Left renal cortex interstitium (tissue), 4 donors: ENCODE measurements around the gene RABL6. TPM values are rescaled to one million over a fixed set of nuclear protein-coding genes. Genes with fewer than 3 reads are reported as not detected.
"Not testable (repeated sequence)": the region's sequence is repeated elsewhere in the genome, so short reads cannot be mapped to it uniquely, and the experiment has no call there.

Source experiments
- DNase-seq, 4 donors: peaks; one replicate each; pipeline ENCODE4 v3.0.0-alpha.2; 2013; ENCODE audit warnings: low read depth in 4 of 4, low spot score in 2 of 4, missing footprints in 1 of 4
- polyA plus RNA-seq, 4 donors: library from polyadenylated mRNA; unstranded; fragments of 120-200 nt; gene quantifications; one replicate each; pipeline ENCODE4 v1.2.1, GENCODE V29; 2013; ENCODE audit not compliant: insufficient read length in 4 of 4

Gene RABL6
- polyA plus RNA-seq, 4 donors = 55.1 to 83.6 (median 75.9) TPM

DNA sequence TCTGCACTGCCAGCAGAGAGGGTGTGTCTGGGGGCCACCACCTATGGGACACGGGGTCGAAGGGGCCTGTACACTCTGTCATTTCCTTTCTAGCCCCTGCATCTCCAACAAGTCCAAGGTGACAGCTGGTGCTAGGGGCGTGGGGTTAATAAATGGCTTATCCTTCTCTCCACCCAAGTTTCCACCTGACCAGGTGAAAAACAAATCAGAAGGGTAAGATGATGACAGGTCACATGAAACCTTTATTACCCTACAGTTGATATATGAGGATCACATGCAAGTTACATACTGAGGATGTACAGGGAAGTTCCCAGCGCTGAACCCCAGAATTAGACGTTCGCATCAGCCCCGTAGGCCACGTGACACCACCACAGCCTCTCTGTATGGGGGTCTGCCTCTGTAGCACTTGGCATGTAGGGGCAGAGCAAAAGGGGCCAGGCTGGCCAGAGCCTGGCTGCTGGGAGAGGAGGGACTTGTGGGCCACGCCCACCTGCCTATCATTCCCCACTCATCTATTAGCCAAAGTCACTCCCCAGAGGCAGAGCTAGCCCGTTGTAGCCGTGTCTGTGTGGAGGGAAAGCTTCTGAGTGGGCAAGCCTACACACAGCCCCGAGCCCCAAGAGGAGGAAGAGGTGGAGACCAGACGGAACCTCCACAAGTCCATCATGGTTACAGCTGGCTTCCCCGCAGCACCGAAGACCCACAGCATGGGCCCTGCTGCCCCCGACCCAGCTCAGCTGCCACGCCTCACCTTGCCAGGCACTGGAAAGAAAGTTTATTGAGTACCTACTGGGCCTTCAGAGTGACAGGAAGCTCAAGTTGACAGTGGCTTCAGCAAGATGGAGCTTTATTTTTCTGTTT lies 14.4 kb upstream of the RABL6 start:
- no peak for DNase-seq

DNA sequence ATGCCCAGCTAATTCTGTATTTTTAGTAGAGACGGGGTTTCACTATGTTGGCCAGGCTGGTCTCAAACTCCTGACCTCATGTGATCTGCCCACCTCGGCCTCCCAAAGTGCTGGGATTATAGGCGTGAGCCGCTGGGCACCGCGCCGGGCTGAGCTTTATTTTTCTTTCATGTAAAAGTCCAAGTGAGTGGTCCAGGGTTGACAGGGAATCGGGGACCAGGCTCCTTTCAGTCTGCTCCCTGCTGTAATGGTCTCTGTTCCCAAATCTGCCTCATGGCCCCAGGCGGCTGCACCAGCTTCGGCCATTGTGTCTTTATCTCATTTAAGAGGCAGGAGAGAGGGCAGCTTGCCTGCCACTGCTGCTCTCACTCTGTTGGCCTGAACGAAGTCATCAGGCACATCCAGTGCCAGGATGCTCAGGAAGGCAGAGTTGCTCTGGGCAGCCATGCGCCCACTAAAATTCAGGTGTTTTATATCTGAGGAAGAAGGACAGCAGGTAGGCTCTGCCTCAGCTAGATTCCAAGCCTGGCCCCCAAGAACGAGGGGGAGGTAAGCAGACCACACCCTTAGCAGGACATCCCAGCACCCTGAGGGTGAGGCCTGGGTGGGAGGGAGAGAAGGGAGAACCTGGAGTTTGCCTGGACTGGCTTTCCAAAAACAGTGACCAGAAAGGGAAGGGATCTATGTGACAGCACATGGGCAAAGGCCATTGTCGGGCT lies 13.3 kb upstream of the RABL6 start:
- no peak for DNase-seq

DNA sequence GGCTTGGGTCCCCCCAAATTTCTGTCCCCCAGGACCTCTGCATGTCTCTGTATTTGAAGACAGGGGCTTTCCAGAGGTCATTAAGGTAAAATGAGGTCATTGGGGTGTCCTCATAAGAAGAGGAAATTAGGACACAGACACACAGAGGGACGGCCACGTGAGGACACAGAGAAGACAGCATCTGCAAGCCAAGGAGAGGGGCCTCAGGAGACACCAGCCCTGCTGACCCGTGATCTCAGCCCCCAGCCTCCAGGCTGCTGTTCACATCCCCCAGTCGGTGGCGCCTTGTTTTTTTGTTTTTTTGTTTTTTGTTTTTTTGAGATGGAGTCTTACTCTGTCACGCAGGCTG lies 12.8 kb upstream of the RABL6 start:
- no peak for DNase-seq

DNA sequence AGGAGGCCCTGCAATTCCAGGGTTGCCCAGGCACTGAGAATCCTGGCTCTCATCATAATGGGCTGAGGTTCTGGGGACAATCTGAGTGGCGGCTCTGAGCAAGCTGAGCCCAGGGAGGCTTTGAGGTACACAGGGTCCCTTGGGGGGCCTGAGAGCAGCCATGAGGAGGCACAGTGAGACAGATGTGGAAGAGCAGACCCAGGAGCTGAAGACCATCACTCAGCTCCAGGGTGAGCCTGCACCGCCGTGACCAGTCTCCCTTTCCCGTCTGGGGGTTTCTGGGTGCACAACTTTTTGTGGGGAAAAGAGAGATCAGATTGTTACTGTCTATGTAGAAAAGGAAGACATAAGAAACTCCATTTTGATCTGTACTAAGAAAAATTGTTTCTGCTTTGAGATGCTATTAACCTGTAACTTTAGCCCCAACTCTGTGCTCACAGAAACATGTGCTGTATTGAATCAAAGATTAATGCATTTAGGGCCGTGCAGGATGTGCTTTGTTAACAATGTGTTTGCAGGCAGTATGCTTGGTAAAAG lies 11.4 kb upstream of the RABL6 start, which contains the start of gene CCDC183:
Gene CCDC183 (plus strand): TSS at position 101 of the 537 bp plus-strand sequence. CDS start 60 bp downstream, at position 161.
- no peak for DNase-seq

DNA sequence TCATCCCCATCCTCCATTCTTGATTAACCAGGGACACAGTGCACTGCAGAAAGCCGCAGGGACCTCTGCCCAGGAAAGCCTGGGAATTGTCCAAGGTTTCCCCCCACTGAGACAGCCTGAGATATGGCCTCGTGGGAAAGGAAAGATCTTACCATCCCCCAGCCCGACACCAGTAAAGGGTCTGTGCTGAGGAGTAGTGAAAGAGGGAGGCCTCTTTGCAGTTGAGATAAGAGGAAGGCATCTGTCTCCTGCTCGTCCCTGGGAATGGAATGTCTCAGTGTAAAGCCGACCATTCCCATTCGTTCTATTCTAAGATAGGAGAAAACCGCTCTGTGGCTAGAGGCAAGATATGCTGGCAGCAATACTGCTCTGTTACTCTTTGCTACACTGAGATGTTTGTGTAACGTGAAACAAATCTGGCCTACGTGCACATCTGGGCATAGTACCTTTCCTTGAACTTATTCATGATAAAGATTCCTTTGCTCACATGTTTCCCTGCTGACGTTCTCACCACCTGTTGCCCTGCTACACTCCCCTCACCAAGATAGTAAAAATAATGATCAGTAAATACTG lies 10.9 kb upstream of the RABL6 start:
- not testable (repeated sequence) for DNase-seq

DNA sequence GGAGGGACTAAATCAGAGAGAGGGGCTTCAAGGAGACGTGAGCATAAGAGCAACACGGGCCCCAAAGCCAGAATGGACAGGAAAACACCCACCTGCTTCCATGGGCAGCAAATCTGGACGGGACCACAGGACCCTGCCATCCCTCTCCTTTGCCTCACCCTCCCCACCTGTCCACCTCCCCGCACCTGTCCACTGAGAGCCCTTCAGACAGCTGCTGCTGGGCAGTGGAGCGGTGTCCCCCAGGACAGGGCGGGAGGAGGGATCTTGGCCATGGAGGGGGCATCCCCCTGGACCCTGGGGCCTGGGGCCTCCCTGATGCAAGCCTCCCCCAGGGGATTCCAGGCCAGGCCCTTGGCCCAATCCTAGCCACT lies 9.1 kb upstream of the RABL6 start:
- no peak for DNase-seq

DNA sequence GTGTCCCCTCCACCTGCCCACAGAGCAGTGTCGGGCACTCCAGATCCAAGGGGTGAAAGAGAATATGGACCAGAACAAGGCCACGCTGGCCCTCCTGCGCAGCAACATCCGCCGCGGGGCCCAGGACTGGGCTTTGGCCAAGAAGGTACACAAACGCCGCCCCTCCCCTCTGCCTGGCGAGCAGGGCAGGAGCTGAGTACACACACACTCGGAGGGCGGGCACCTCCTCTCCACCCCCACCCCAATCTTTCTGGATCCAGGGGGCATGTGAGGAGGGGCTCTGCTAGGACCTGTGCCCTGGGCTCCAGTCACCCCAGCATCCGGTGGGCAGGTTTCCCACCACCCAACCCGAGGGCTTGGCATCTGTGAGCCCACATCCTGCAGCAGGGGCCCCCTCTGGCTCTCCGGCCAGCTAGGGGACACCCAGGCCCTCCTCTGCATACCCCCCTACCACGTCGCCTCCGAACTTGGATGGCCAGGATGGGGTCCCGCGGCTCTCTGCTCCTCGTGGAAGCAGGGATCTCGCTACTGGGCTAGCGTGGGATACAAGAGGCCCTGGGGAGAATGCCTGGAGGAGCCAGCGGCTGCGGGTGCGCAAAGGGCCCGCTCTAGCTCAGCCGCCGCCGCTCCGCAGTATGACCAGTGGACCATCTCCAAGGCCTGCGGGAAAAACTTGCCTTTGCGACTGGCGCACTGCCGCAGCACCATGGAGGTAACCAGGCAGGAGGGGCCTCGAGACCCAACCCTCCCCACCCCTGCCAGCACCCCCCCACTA lies 8.5 kb upstream of the RABL6 start:
- DNase-seq = no peak

DNA sequence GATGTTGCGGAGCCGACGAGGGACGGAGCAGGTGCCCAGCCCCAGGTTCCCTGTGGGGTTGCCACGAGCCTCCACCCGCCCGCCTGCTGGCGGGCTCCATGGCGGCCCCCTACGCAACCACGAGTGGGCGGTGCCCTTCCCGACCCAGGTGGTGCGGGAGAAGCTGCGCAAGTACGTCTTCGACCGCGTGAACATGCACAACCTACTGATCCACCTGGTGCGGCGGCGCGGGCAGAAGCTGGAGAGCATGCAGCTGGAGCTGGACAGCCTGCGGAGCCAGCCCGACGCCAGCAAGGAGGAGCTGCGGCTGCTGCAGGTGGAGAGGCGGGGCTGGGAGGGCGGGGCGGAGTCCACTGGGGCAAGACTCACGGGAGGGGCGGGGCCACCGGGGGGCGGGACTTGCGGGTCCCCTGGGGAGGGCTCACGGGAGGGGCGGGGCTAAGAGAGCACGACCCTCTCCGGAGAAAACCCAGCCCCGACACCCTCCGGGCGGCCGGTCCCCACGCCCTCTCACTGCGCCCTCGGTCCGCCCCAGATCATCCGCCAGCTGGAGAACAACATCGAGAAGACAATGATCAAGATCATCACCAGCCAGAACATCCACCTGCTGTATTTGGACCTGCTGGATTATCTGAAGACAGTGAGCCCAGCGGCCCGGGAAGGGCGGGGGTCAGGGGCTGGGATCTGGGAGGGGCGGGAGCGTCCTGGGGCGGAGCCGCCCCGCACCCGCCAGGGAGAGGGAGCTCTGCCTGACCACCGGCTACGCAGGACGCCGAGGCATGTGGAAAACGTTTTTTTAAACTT lies 7.7 kb upstream of the RABL6 start:
- peak in 1 of 4 donors; percentile 75 for DNase-seq

DNA sequence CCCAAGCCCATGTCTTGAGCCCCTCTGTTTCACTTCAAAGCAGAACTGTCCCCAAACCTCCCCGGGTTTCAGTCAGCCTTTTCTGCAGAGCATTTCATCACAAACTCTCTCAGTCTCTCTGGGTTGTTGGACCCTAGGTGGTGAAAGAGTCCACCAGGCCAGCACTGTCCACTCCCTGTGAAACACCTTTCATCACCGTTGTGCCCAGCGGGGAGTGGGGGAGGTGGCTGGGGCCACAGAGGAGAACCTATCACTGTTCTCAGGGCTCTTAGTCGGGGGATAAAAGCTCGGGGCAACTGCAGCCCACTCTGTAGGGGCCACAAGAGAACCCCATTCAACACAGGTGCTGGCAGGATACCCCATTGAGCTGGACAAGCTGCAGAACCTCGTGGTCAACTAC lies 5.4 kb upstream of the RABL6 start:
- no peak for DNase-seq

DNA sequence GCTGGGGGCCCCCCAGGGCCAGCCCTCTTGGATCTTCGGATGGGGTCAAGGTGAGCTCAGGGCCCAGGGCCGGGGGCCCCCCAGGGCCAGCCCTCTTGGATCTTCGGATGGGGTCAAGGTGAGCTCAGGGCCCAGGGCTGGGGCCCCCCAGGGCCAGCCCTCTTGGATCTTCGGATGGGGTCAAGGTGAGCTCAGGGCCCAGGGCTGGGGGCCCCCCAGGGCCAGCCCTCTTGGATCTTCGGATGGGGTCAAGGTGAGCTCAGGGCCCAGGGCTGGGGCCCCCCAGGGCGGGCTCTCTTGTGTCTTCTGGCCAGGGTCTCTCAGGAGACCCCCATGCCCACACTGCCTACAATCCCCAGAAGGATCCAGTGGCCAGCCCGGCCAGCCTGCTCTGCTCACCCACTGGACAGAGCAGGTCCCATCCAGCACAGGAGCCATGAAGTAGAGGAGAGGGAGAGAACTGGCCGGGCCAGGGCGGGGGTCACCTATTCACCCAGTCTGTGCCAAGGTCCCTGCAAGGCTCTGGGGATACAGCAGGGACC lies 4.7 kb upstream of the RABL6 start:
- DNase-seq = not testable (repeated sequence)

DNA sequence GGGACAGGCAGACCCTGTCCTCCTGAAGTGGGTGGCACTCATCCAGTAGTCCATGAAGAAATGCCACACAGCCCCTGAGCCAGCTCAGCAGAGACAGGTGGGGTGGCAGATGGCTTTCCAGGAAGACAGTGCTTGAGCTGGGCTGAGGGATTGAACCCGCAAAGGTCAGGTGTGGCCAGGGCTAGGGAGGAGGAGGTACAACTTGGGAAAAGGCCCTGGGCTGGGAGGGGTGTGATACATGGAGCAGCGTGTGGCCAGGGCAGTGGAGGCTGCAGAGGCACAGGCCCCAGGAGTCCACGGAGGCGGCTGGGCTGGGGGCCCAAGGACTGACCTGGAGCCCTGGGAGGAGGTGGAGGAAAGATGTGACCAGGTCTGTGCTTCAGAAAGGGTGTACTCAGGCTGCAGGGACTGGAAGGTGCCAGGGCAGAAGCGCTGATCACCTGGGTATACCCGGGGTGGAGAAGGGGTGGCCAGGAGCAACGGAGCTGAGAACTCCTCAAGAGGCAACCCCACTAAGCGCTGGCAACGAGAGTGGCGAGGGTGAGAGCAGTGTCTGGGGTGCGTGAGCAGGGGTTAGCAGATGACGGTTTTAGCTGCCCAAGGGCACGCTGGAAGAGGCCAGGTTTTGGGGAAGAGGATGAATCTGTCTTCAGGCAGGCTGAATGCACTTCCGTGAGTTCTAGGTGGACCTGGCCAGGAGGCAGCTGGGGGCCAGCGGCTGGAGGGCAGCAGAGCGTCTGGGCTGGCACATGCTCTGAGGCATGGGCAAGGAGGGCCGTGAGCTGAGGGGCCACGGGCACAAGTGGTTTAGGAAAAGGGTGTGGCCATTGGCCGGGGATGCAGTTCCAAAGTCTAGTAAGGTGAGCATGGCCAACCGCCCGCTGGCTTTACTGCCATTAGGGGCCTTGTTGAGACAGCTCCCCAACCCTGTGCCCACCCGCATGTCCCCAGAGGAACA lies 3.9 kb upstream of the RABL6 start:
- DNase-seq = no peak

DNA sequence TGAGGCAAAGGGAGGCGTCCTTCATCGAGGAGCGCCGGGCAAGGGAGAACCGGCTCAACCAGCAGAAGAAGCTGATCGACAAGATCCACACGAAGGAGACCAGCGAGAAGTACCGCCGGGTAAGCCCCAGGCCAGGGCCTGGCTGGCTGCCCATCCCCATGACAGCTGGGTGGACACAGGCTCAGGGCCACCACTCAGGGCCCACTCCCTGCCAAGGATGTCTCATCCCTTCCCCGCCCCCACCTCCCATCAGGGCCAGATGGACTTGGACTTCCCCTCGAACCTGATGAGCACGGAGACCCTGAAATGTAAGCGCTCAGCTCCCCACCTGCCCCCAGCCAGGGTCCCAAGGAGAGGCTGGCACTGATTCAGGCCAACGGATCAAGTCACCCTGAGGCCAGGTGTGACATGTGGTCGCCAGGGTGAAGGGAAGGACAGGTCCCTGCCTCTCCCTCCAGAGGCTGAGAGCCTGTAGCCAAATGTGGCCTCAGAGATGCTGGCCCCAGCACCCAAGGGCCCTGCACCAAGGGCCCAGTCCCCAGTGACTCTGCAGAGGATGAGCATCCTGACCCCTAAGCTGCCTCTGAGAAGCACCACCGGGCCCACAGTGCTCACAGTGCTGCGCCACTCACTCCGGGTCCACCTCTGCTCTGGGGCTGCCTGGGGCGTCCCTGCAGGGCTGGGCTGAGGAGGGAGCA lies 3.1 kb upstream of the RABL6 start:
- no peak for DNase-seq

DNA sequence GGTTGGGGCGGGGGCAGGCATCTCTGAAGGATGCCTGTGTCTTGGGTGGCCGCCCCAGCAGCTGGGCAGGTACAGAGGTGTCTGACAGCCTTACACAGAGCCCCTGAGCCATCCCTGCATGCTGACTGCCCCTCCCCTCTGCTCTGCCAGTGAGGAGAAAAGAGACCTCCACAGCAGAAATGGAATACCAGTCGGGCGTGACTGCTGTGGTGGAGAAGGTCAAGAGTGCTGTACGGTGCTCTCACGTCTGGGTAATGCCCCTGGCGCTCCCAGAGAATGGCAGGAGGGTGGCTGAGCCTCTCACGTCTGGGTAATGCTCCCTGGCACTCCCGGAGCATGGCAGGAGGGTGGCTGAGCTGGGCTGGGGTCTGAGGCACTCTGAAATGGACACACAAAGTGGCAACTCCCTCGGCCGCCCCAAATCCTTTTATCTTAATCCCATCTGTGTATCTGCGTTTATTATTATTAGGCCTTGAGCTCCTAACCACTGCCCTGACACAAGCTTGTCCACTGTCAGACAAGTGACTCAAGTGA lies 2.5 kb upstream of the RABL6 start:
- DNase-seq = no peak

DNA sequence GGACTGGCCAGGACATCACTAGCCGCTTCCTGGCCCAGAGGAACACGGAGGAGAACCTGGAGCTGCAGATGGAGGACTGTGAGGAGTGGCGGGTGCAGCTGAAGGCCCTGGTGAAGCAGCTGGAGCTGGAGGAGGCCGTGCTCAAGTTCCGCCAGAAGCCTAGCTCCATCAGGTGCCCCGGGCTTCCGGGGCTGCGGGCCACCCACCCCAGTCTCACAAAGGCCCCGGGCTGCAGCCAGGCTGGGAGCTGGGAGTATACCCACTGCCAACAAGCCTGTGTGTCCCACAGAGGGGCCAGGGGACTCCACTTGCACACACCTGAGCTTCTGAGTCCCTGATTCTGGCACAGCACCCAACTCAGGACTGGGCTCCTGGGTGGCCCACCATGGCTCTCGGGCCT lies 1.7 kb upstream of the RABL6 start:
- DNase-seq = no peak

DNA sequence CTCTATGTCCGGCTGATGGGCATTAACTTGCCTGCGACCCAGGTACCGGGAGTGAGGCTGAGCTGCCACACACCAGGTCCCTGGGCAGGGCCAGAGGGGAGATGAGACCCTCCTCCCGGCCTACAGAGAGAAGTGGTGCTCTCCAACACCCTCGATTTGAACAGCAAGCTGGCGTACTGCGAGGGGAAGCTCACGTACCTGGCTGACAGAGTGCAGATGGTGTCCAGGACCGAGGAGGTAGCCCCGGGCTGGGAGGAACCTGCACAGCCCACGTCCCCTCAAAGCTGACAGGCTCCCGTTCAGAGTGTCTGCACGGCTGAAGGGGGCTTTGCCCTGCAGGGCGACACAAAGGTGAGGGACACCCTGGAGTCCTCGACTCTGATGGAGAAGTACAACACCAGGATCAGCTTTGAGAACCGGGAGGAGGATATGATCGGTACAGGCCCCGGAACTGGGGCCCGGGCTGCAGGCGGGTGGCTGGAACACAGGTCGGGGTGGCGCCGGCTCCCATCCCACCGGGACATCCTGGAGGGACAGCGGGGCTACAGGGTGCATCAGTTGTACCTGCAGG lies 1.0 kb upstream of the RABL6 start:
- DNase-seq = no peak

DNA sequence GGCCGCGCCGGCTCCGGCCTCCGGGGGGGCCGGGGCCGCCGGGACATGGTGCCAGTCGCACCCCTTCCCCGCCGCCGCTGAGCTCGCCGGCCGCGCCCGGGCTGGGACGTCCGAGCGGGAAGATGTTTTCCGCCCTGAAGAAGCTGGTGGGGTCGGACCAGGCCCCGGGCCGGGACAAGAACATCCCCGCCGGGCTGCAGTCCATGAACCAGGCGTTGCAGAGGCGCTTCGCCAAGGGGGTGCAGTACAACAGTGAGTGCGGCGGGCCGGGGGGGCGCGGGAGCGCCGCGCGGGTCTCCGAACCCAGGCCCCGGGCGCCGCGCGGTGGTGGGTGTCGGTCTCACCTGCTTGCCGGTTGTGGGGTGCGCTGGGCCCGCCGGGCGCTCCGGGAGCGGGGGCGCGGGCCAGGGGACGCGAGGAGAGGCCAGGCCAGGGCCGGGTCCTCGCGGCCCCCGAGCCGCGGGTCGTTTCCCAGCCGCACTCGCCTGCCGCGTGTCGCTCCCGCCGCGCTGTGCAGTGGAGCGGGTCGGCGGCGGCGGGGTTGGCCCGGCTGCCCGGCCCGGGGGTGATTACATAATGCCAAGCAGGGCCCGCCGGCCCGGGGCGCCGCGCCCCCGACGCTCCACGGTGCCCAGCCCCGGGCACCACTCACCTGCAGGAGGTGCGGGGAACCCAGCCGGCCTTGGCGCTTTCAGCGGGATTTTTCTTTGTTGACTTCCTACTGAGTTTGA lies 492 bp downstream of the RABL6 start:
- no peak for DNase-seq

DNA sequence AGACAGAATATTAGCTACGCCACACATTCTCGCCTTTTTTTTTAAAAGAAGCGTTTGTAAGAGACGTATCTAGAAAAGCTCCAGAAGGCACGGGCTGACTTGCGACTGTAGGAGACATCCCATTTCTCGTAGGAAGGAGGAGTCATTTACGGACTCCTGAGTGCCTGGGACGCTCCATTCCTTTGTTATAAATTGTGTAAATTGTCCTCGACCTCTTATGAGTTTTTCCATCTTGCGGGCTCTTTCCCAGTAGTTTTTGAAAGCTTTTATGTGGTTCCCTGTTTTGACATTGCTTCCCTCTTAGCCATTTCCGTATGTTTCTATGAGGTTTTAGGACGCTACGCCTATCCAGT lies 1.0 kb downstream of the RABL6 start:
- DNase-seq = no peak
